HEK293 (cell line): ENCODE measurements around the gene LGALS8.

Experiments used
- CTCF ChIA-PET: fragments of 350-600 bp; formaldehyde crosslinking; extraction: SDS; loops from one replicate; lab custom pipeline; 2021; ENCODE audit warnings: antibody characterized with exemption; lab: Yijun Ruan, JAX
- POLR2A ChIA-PET: fragments of 300-600 bp; formaldehyde crosslinking; extraction: SDS; loops from one replicate; lab custom pipeline; 2020; ENCODE audit warnings: antibody characterized with exemption, inconsistent platforms; lab: Yijun Ruan, JAX
- H3K27ac ChIP-seq: fragments of 200-500 bp; sonication (Bioruptor generic); 2 replicates; pipeline ENCODE4 v1.5.1; 2014; ENCODE audit warnings: low read depth, low read length, control low read depth, inconsistent platforms; ENCODE audit errors: extremely low read depth
- H3K36me3 ChIP-seq, 2 experiments: fragments of 200-500 bp in 1 of 2; sonication (Bioruptor generic) in 1 of 2; 1 replicate in 1 of 2; 2 replicates in 1 of 2; pipeline ENCODE4 v1.5.1; 2014 to 2017; ENCODE audit warnings: inconsistent platforms in 2 of 2, low read length in 2 of 2; ENCODE audit not compliant: control insufficient read depth in 2 of 2, insufficient read depth in 1 of 2
- H3K4me1 ChIP-seq: fragments of 200-500 bp; sonication (Bioruptor generic); 2 replicates; pipeline ENCODE4 v1.5.1; 2014; ENCODE audit warnings: mild to moderate bottlenecking, low read length, inconsistent platforms; ENCODE audit not compliant: control insufficient read depth, insufficient read depth
- H3K4me3 ChIP-seq: 2 replicates; pipeline ENCODE4 v1.5.1; 2011; ENCODE audit warnings: low read depth, mild to moderate bottlenecking, control low read depth, low read length, moderate library complexity
- H3K9me3 ChIP-seq: fragments of 200-500 bp; sonication (Bioruptor generic); 2 replicates; pipeline ENCODE4 v1.5.1; 2014; ENCODE audit warnings: low read depth, low read length, inconsistent platforms; ENCODE audit not compliant: control insufficient read depth, insufficient read depth
- BCL6B ChIP-seq: fragments of 450-650 bp; formaldehyde crosslinking; IDR thresholded peaks from 2 replicates; pipeline ENCODE4 v1.5.1; 2017; ENCODE audit warnings: missing biosample characterization, missing genetic modification characterization
- EGR2 ChIP-seq: fragments of 450-650 bp; formaldehyde crosslinking; IDR thresholded peaks from 2 replicates; pipeline ENCODE4 v1.5.1; 2016; ENCODE audit warnings: low read depth, missing biosample characterization, missing genetic modification characterization
- GLIS2 ChIP-seq: fragments of 450-650 bp; formaldehyde crosslinking; IDR thresholded peaks from 2 replicates; pipeline ENCODE4 v1.5.1; 2016; ENCODE audit warnings: missing biosample characterization, missing genetic modification characterization
- HOXD13 ChIP-seq: sonication (generic); formaldehyde crosslinking; IDR thresholded peaks from 2 replicates; pipeline ENCODE4 v1.8.0; 2022; ENCODE audit warnings: missing genetic modification reagents, borderline replicate concordance
- INSM2 ChIP-seq: fragments of 450-650 bp; formaldehyde crosslinking; IDR thresholded peaks from 2 replicates; pipeline ENCODE4 v1.5.1; 2016; ENCODE audit warnings: missing biosample characterization, missing genetic modification characterization
- OSR2 ChIP-seq: fragments of 450-650 bp; formaldehyde crosslinking; IDR thresholded peaks from 2 replicates; pipeline ENCODE4 v1.5.1; 2016; ENCODE audit warnings: missing biosample characterization, missing genetic modification characterization
- PRDM1 ChIP-seq: fragments of 450-650 bp; formaldehyde crosslinking; IDR thresholded peaks from 2 replicates; pipeline ENCODE4; 2016; ENCODE audit warnings: missing biosample characterization, missing genetic modification characterization
- SP7 ChIP-seq: fragments of 450-650 bp; formaldehyde crosslinking; IDR thresholded peaks from 2 replicates; pipeline ENCODE4 v1.5.1; 2016; ENCODE audit warnings: missing biosample characterization, missing genetic modification characterization
- ZFP69B ChIP-seq: fragments of 450-650 bp; formaldehyde crosslinking; IDR thresholded peaks from 2 replicates; pipeline ENCODE4 v1.5.1; 2016; ENCODE audit warnings: missing biosample characterization, missing genetic modification characterization
- ZNF184 ChIP-seq: fragments of 450-650 bp; IDR thresholded peaks from 2 replicates; pipeline ENCODE4 v1.5.1; 2018; ENCODE audit warnings: missing biosample characterization, mild to moderate bottlenecking, missing genetic modification characterization
- ZNF221 ChIP-seq: fragments of 450-650 bp; formaldehyde crosslinking; IDR thresholded peaks from 2 replicates; pipeline ENCODE4 v1.5.1; 2017; ENCODE audit warnings: missing biosample characterization, missing genetic modification characterization, borderline replicate concordance
- ZNF266 ChIP-seq: fragments of 450-650 bp; formaldehyde crosslinking; IDR thresholded peaks from 2 replicates; pipeline ENCODE4 v1.5.1; 2016; ENCODE audit warnings: missing biosample characterization, missing genetic modification characterization, low read depth
- ZNF580 ChIP-seq: fragments of 450-650 bp; formaldehyde crosslinking; IDR thresholded peaks from 2 replicates; pipeline ENCODE4 v1.5.1; 2016; ENCODE audit warnings: missing biosample characterization, missing genetic modification characterization
- ZNF585B ChIP-seq: fragments of 450-650 bp; formaldehyde crosslinking; IDR thresholded peaks from 2 replicates; pipeline ENCODE4 v1.5.1; 2016; ENCODE audit warnings: missing biosample characterization, missing genetic modification characterization
- ZNF610 ChIP-seq: fragments of 450-650 bp; formaldehyde crosslinking; IDR thresholded peaks from 2 replicates; pipeline ENCODE4 v1.5.1; 2016; ENCODE audit warnings: missing biosample characterization, missing genetic modification characterization, borderline replicate concordance
- ZNF624 ChIP-seq: fragments of 450-650 bp; formaldehyde crosslinking; IDR thresholded peaks from 2 replicates; pipeline ENCODE4 v1.5.1; 2017; ENCODE audit warnings: missing biosample characterization, missing genetic modification characterization
- ZNF645 ChIP-seq: fragments of 450-650 bp; formaldehyde crosslinking; IDR thresholded peaks from 2 replicates; pipeline ENCODE4; 2016; ENCODE audit warnings: missing biosample characterization, missing genetic modification characterization
- ZNF692 ChIP-seq: fragments of 450-650 bp; formaldehyde crosslinking; IDR thresholded peaks from 2 replicates; pipeline ENCODE4 v1.5.1; 2016; ENCODE audit warnings: missing biosample characterization, missing genetic modification characterization
- ZNF776 ChIP-seq: fragments of 450-650 bp; formaldehyde crosslinking; IDR thresholded peaks from 2 replicates; pipeline ENCODE4 v1.5.0; 2017; ENCODE audit warnings: missing biosample characterization, missing genetic modification characterization, borderline replicate concordance
- ZNF843 ChIP-seq: fragments of 450-650 bp; formaldehyde crosslinking; IDR thresholded peaks from 2 replicates; pipeline ENCODE4 v1.5.1; 2016; ENCODE audit warnings: missing biosample characterization, missing genetic modification characterization
- ZSCAN30 ChIP-seq: fragments of 450-650 bp; IDR thresholded peaks from 2 replicates; pipeline ENCODE4 v1.5.1; 2018; ENCODE audit warnings: missing biosample characterization, mild to moderate bottlenecking, missing genetic modification characterization, moderate library complexity
- ZSCAN4 ChIP-seq: fragments of 450-650 bp; formaldehyde crosslinking; IDR thresholded peaks from 2 replicates; pipeline ENCODE4 v1.5.1; 2017; ENCODE audit warnings: missing biosample characterization, missing genetic modification characterization

Gene LGALS8

GRCh38 chr1:236553370-236553769, 29.6 kb downstream of the LGALS8 start:
- TF ChIP-seq ZNF221 (tag by site-specific recombination) (no peak), ZNF266 (no peak), ZNF585B (no peak)
- no peaks in the 10 kb centered on the region for H3K9me3 ChIP-seq
- no peak overlapping the region for H3K27ac ChIP-seq
- POLR2A ChIA-PET = no interaction called here
- CTCF ChIA-PET = interaction anchor here (0.7 kb wide), 1 partner anchor 34 kb away, joined by 3 read pairs; no protein-coding TSS in a partner anchor
- no peaks in the 10 kb centered on the region for H3K4me1 ChIP-seq
- H3K36me3 ChIP-seq = peaks cover 85 to 99% of the 10 kb centered on the region in 2 experiments
- H3K4me3 ChIP-seq = no peak overlapping the region

GRCh38 chr1:236556606-236557005, 32.8 kb downstream of the LGALS8 start:
- Histone ChIP-seq H3K36me3 (peaks cover 73 to 96% of the 10 kb centered on the region in 2 experiments), H3K27ac (no peak overlapping the region), H3K4me3 (no peak overlapping the region), H3K9me3 (no peaks in the 10 kb centered on the region), H3K4me1 (no peaks in the 10 kb centered on the region)
- POLR2A ChIA-PET = no interaction called here
- CTCF ChIA-PET = no interaction called here
- TF ChIP-seq ZNF610 (tag by site-specific recombination) (no peak), ZNF624 (no peak), OSR2 (tag by site-specific recombination) (no peak)

GRCh38 chr1:236558081-236558480, 34.3 kb downstream of the LGALS8 start:
- H3K27ac ChIP-seq = no peak overlapping the region
- H3K4me1 ChIP-seq = no peaks in the 10 kb centered on the region
- TF ChIP-seq ZFP69B (tag by site-specific recombination) (no peak), ZNF184 (tag by site-specific recombination) (no peak), ZNF843 (no peak), ZNF645 (tag by site-specific recombination) (no peak), ZNF776 (no peak)
- CTCF ChIA-PET = interaction anchor here (0.6 to 0.8 kb wide), 3 partner anchors 448 to 813 kb away, joined by 3 to 4 read pairs (median 3); no protein-coding TSS in a partner anchor
- H3K4me3 ChIP-seq = no peak overlapping the region
- peaks cover 68 to 96% of the 10 kb centered on the region in 2 experiments for H3K36me3 ChIP-seq
- no peaks in the 10 kb centered on the region for H3K9me3 ChIP-seq
- POLR2A ChIA-PET = no interaction called here

GRCh38 chr1:236558846-236559245, 35.1 kb downstream of the LGALS8 start:
- ChIA-PET CTCF (interaction anchor here (0.7 to 0.8 kb wide), 2 partner anchors 21 to 449 kb away, joined by 3 to 4 read pairs; no protein-coding TSS in a partner anchor), POLR2A (no interaction called here)
- Histone ChIP-seq H3K9me3 (no peaks in the 10 kb centered on the region), H3K36me3 (peaks cover 66 to 95% of the 10 kb centered on the region in 2 experiments), H3K4me3 (no peak overlapping the region), H3K27ac (no peak overlapping the region), H3K4me1 (no peaks in the 10 kb centered on the region)
- TF ChIP-seq ZNF692 (tag by site-specific recombination) = no peak
- TF ChIP-seq PRDM1 (tag by site-specific recombination) = no peak
- no peak for TF ChIP-seq ZSCAN4 (tag by site-specific recombination)
- no peak for TF ChIP-seq ZNF610 (tag by site-specific recombination)
- no peak for TF ChIP-seq ZNF580 (tag by site-specific recombination)
- TF ChIP-seq HOXD13 = no peak
- TF ChIP-seq ZSCAN30 (tag by site-specific recombination) = no peak
- TF ChIP-seq EGR2 (tag by site-specific recombination) = no peak
- TF ChIP-seq GLIS2 (tag by site-specific recombination) = no peak
- no peak for TF ChIP-seq INSM2 (tag by site-specific recombination)
- no peak for TF ChIP-seq BCL6B (tag by site-specific recombination)
- TF ChIP-seq SP7 (tag by site-specific recombination) = no peak
